Vagina (tissue), 2 donors: ENCODE data around the gene PPP1R2.

ENCODE experiments used
- CTCF ChIP-seq, 3 experiments: fragments of 450-650 bp in 2 of 3; fragments of 200-600 bp in 1 of 3; sonication (generic) in 1 of 3; IDR thresholded peaks; one replicate each; pipeline ENCODE4 v1.5.1; 2017 to 2019; ENCODE audit warnings: antibody characterized with exemption in 3 of 3, mild to moderate bottlenecking in 2 of 3, moderate library complexity in 2 of 3
- POLR2A ChIP-seq, 2 donors: fragments of 450-650 bp; IDR thresholded peaks; one replicate each; pipeline ENCODE4 v1.6.1; 2017; ENCODE audit warnings: antibody characterized with exemption in 2 of 2, mild to moderate bottlenecking in 2 of 2, moderate library complexity in 2 of 2
- POLR2AphosphoS5 ChIP-seq, 2 donors: sonication (generic); formaldehyde crosslinking; IDR thresholded peaks; one replicate each; pipeline ENCODE4 v1.9.0; 2017; ENCODE audit warnings: antibody characterized with exemption in 2 of 2, mild to moderate bottlenecking in 2 of 2, low read depth in 1 of 2; ENCODE audit not compliant: insufficient read depth in 1 of 2

- TF ChIP-seq POLR2AphosphoS5 (IDR thresholded peaks at IDR 0.05; ENCODE audit: insufficient read depth in 1 of 2, low read depth in 1 of 2) (no peak), CTCF (IDR thresholded peaks at IDR 0.05) (no peak), POLR2A (IDR thresholded peaks at IDR 0.05) (no peak)
Observed at GRCh38 chr3:195543500-195544229, 540 bp upstream of the PPP1R2 start.
